ENCODE measurements around the gene BCAS4. TPM values are rescaled to one million over a fixed set of nuclear protein-coding genes. Genes with fewer than 3 reads are reported as not detected.
A peak's percentile ranks its signal among the peaks of the same experiment; 100 is the strongest.

Gene BCAS4
- total RNA-seq, 1 donor from 2014 or later: 3.9 TPM

GRCh38 chr20:50783390-50783789 lies 11.5 kb upstream of the BCAS4 start:
- Histone ChIP-seq H3K27ac (no peak overlapping the region), H3K27me3 (ENCODE audit: low read depth) (no peaks in the 10 kb centered on the region), H3K4me1 (no peaks in the 10 kb centered on the region), H3K4me3 (no peak overlapping the region), H3K36me3 (no peaks in the 10 kb centered on the region), H3K9me3 (no peaks in the 10 kb centered on the region)
- no peak for TF ChIP-seq CTCF (IDR thresholded peaks at IDR 0.05)
- DNase-seq (no peak), ATAC-seq (no peak)
- intact Hi-C loops (cut with DNase I): no loop called here

GRCh38 chr20:50783903-50784302 lies 11.0 kb upstream of the BCAS4 start:
- H3K4me1 ChIP-seq: no peaks in the 10 kb centered on the region
- intact Hi-C loops (cut with DNase I): no loop called here
- TF ChIP-seq CTCF (IDR thresholded peaks at IDR 0.05): no peak
- H3K36me3 ChIP-seq: no peaks in the 10 kb centered on the region
- H3K27ac ChIP-seq: no peak overlapping the region
- no peak overlapping the region for H3K4me3 ChIP-seq
- ATAC-seq (no peak), DNase-seq (peak; percentile 31)
- no peaks in the 10 kb centered on the region for H3K27me3 ChIP-seq (ENCODE audit: low read depth)
- H3K9me3 ChIP-seq: no peaks in the 10 kb centered on the region

GRCh38 chr20:50784464-50784863 lies 10.4 kb upstream of the BCAS4 start:
- no peaks in the 10 kb centered on the region for H3K9me3 ChIP-seq
- no peak for TF ChIP-seq CTCF (IDR thresholded peaks at IDR 0.05)
- no peaks in the 10 kb centered on the region for H3K27me3 ChIP-seq (ENCODE audit: low read depth)
- intact Hi-C loops (cut with DNase I): no loop called here
- ATAC-seq (no peak), DNase-seq (peak; percentile 10)
- H3K4me1 ChIP-seq: no peaks in the 10 kb centered on the region
- H3K4me3 ChIP-seq: no peak overlapping the region
- no peaks in the 10 kb centered on the region for H3K36me3 ChIP-seq
- no peak overlapping the region for H3K27ac ChIP-seq

GRCh38 chr20:50786703-50787102 lies 8.2 kb upstream of the BCAS4 start:
- intact Hi-C loops (cut with DNase I): no loop called here

GRCh38 chr20:50787181-50787580 lies 7.7 kb upstream of the BCAS4 start:
- H3K9me3 ChIP-seq: no peaks in the 10 kb centered on the region
- H3K27me3 ChIP-seq (ENCODE audit: low read depth): no peaks in the 10 kb centered on the region
- TF ChIP-seq CTCF (IDR thresholded peaks at IDR 0.05): no peak
- DNase-seq (no peak), ATAC-seq (no peak)
- intact Hi-C loops (cut with DNase I): no loop called here
- H3K27ac ChIP-seq: no peak overlapping the region
- H3K36me3 ChIP-seq: no peaks in the 10 kb centered on the region
- no peak overlapping the region for H3K4me3 ChIP-seq
- peaks cover 13% of the 10 kb centered on the region for H3K4me1 ChIP-seq

More at GRCh38 chr20:50786703-50787102, 8.2 kb upstream of the BCAS4 start:
- no peaks in the 10 kb centered on the region for H3K9me3 ChIP-seq
- no peak overlapping the region for H3K27ac ChIP-seq
- no peak for TF ChIP-seq CTCF (IDR thresholded peaks at IDR 0.05)
- ATAC-seq: no peak
- H3K27me3 ChIP-seq (ENCODE audit: low read depth): no peaks in the 10 kb centered on the region
- H3K4me3 ChIP-seq: no peak overlapping the region
- peaks cover 13% of the 10 kb centered on the region for H3K4me1 ChIP-seq
- peak; percentile 14 for DNase-seq
- no peaks in the 10 kb centered on the region for H3K36me3 ChIP-seq

Data from lower lobe of right lung (tissue), 2 donors.